DMS153 (cell line): ENCODE measurements around the gene CEACAM1.
"Not testable (repeated sequence)": the region's sequence is repeated elsewhere in the genome, so short reads cannot be mapped to it uniquely, and the experiment has no call there.

Experiments used
- DNase-seq: peaks from one replicate; lab custom pipeline; 2025; lab: John Stamatoyannopoulos, UW

Gene CEACAM1

DNA sequence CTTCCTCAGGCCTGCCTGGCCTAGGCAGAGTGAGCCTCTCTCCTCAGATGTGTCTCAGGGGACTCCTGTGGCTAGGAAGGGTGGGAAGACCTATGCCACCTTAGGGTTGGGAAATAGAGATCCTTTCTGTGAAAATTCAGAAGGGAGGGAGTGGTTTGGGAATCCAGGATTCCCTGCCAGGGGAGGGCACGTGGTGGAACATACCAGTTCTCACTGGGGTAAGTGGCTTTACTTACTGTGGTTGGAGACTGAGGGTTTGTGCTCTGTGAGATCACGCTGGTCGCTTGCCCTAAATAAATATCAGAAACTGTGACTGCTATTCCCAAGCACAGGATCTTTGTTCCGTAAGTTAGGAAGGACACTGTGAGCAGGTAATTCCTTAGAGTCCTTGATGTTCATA lies 16.9 kb downstream of the CEACAM1 start:
- DNase-seq: no peak

GRCh38 chr19:42508892-42509444 lies 19.3 kb downstream of the CEACAM1 start:
- DNase-seq: no peak

GRCh38 chr19:42505066-42505465 lies 23.2 kb downstream of the CEACAM1 start:
- DNase-seq: no peak

- DNase-seq: no peak
Measured at GRCh38 chr19:42501733-42502132, 26.5 kb downstream of the CEACAM1 start.

GRCh38 chr19:42501243-42501642 lies 27.0 kb downstream of the CEACAM1 start:
- not testable (repeated sequence) for DNase-seq

- no peak for DNase-seq
Measured at GRCh38 chr19:42498169-42498757, 30.0 kb downstream of the CEACAM1 start.

DNA sequence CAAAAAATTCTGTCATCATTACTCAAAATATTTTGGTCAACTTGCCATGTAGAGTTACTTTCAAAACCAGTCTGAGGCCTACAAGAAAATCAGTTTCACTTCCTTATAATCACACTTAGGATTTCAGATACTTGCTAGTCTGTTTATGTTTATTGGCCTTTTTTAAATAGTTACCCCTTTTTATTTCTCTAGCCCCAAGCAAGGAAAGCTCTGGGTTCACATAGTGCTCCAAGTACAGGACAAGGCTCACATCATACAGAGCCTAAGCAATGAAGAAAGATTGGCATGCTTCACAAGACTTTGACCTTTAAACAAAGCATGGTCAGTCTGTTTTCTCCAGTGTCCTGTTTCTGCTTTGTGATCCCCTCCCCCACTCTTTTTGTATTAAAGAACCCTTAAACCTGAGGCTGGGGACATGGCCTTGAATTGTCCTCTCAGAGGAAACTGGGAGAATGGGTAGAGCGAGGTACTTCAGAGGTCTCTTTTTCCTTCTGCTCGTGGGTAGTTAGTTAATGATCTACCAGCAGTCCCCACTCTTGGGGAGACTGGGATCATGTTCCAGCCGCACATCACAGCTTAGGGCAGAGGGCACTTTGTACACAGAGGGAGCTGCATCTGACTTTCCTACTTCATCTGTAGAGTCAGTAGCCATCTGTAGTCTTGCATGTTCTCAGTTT lies 30.7 kb downstream of the CEACAM1 start:
- no peak for DNase-seq

DNA sequence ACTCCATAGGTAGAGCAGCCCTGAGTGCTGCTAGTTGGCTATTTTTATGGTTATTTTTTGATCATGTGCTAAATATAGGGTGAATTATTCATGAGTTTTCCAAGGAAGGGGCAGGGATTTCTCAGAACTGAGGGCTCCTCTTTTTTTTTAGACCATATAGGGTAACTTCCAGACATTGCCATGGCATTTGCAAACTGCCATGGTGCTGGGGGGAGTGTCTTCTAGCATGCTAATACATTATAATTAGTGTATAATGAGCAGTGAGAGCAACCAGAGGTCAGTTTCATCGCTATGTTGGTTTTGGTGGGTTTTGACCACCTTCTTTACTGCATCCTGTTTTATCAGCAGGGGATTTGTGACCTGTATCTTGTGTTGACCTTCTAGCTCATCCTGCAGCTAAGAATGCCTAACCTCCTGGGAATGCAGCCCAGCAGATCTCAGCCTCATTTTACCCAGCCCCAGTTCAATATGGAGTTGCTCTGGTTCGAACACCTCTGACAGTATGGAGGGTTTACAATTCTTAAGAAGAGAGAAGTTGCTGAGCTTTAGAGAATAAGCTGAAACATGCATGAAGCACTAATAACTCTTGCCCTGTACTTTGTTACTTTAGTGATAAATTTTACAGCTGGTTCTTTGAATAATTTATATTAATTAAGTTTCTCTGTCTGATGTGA lies 31.7 kb downstream of the CEACAM1 start:
- no peak for DNase-seq

- DNase-seq: no peak
Measured at GRCh38 chr19:42495663-42496062, 32.6 kb downstream of the CEACAM1 start.

DNA sequence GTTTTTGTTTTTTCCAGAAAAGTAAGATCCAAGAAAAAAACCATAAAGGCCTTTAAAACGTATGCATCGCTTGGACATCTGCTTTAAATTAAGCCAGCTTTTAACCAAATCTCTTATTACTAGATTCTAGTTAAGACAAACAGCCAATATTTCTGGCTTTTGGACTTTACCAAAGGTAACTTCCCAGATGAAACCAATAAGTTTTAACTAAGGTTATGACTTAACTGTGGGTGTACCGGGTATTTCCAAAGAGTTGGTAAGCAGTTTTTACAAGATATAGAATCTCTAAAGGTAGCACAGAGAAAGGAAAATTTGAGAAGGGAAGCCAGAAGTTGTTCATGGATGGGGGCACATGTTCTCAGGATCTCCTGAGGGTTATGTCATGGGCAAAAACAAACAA lies 34.0 kb downstream of the CEACAM1 start:
- no peak for DNase-seq

DNA sequence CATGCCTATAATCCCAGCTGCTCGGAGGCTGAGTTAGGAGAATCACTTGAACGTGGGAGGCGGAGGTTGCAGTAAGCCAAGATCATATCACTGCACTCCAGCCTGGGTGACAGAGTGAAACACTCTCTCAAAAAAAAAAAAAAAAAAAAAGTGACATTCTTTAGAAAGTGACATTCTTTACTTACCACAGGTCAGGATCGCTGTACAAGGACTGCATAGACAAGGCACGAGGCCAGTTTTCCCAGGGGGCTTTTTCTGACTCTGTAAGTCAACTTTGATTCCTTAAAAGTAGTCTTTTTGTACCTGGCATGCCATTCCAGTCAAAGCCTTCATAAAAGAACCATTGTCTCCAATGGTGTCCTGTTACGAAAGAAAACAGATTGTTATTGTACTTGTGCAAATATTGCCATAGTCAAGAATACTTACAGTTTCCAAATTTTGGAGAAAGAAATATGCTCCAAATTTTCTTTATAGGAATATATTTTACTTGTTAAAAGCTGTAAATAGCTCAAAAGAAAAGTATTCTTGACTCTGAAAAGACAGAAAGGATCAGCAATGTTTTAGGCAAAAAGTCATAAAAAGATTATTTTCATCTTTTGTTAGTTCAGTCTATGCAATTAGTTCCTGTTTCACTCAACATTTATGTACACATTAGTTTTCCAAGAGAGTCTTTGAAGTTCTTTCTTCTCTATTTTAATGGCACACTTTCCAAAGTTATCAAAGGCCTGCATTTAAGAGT lies 39.3 kb downstream of the CEACAM1 start:
- DNase-seq: no peak

DNA sequence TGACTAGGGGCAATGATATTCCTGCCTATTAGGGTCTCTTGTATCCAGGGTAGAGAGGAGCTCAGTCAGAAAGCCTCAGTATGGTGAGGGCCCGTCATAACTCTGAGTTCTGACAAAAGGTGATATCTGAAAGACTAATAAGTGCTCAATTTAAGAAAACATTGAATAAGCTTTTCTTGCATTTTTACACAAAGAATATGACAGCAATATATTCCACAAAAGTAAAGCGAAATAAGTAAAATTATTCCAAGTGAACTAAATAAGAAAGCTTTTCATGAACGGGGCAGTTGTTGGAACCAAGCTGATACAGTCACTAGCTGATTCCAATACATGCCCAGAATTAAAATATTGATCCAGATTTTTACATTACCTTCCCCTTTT lies 40.5 kb downstream of the CEACAM1 start:
- no peak for DNase-seq

DNA sequence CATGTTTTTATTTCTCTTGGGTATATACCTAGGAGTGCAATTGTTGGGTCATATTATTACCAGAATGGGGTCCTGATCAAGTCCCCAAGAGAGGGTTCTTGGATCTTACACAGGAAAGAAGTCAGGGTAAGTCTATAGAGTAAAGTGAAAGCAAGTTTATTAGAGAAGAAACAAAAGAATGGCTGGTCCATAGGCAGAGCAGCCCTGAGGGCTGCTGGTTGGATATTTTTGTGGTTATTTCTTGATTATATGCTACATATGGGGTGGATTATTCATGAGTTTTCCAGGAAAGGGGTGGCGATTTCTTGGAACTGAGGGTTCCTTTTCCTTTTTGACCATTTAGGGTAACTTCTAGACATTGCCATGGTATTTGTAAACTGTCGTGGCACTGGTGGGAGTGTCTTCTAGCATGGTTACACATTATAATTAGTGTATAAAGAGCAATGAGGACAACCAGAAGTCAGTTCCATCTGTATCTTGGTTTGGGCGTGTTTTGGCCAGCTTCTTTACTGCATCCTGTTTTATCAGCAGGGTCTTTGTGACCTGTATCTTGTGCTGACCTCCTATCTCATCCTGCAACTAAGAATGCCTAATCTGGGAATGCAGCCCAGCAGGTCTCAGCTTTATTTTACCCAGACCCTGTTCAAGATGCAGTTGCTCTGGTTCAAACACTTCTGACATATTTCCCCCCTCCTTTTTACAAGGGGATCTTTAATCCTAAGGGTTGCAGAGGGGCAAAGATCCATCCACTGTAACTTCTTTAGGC lies 41.1 kb downstream of the CEACAM1 start:
- no peak for DNase-seq

- DNase-seq: not testable (repeated sequence)
Measured at GRCh38 chr19:42485036-42485435, 43.2 kb downstream of the CEACAM1 start.

GRCh38 chr19:42480335-42481095 lies 47.8 kb downstream of the CEACAM1 start:
- DNase-seq: peak; percentile 28

- DNase-seq: no peak
Measured at GRCh38 chr19:42479736-42480135, 48.5 kb downstream of the CEACAM1 start.

GRCh38 chr19:42478765-42479311 lies 49.4 kb downstream of the CEACAM1 start:
- no peak for DNase-seq

DNA sequence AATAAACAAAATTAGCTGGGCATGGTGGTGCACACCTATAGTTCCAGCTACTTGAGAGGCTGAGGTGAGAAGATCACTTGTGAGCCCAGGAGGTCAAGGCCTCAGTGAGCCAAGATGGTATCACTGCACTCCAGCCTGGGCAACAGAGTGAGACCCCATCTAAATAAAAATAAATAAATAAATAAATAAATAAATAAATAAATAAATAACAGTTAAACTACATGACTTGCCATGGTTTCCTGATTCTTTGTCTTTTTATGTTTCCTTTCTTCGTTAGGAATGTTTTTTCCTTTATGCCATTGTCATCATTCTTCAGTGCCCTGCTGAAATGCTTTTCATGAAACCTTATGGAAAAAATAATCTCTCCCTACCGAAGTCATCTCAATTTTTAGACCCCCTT lies 50.3 kb downstream of the CEACAM1 start:
- DNase-seq: no peak

GRCh38 chr19:42477117-42477516 lies 51.2 kb downstream of the CEACAM1 start:
- DNase-seq: no peak

GRCh38 chr19:42475366-42475765 lies 52.9 kb downstream of the CEACAM1 start:
- no peak for DNase-seq

GRCh38 chr19:42474743-42475142 lies 53.5 kb downstream of the CEACAM1 start:
- DNase-seq: no peak
